ENCODE data around the gene PDPR.

PDPR gene

DNA sequence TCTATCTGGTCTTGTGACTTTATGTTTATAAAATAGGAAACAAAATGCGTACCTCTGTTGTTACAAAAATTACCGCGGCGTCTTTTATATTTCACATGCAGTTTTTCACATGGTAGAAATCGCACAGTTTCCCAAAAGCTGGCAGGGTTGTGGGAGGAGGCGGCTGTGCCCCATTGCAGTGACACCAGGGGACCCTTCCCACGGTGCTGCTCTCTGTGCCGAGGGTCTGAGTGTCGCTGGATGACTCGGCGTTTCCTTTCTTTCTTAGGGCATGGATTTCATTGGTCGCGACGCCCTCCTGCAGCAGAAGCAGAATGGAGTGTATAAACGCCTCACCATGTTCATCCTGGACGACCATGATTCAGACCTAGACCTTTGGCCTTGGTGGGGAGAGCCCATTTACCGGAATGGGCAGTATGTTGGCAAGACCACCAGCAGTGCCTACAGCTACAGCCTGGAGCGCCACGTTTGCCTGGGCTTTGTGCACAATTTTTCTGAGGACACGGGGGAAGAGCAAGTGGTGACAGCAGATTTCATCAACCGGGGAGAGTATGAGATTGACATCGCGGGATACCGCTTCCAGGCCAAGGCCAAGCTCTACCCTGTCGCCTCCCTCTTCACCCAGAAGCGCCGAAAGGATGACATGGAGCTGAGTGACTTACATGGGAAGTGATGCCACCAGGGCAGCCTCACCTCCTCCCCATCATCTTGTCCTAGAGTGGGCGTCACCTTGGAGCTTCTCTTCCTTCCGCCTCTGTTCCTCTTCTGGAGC is 42.3 kb downstream of the PDPR start:
- H3K27ac ChIP-seq: no peak overlapping the region
- TF ChIP-seq ZFX (IDR thresholded peaks at IDR 0.05): no peak
- TF ChIP-seq, protein P1, sequence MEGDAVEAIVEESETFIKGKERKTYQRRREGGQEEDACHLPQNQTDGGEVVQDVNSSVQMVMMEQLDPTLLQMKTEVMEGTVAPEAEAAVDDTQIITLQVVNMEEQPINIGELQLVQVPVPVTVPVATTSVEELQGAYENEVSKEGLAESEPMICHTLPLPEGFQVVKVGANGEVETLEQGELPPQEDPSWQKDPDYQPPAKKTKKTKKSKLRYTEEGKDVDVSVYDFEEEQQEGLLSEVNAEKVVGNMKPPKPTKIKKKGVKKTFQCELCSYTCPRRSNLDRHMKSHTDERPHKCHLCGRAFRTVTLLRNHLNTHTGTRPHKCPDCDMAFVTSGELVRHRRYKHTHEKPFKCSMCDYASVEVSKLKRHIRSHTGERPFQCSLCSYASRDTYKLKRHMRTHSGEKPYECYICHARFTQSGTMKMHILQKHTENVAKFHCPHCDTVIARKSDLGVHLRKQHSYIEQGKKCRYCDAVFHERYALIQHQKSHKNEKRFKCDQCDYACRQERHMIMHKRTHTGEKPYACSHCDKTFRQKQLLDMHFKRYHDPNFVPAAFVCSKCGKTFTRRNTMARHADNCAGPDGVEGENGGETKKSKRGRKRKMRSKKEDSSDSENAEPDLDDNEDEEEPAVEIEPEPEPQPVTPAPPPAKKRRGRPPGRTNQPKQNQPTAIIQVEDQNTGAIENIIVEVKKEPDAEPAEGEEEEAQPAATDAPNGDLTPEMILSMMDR (conservative IDR thresholded peaks at IDR 0.05): no peak

DNA sequence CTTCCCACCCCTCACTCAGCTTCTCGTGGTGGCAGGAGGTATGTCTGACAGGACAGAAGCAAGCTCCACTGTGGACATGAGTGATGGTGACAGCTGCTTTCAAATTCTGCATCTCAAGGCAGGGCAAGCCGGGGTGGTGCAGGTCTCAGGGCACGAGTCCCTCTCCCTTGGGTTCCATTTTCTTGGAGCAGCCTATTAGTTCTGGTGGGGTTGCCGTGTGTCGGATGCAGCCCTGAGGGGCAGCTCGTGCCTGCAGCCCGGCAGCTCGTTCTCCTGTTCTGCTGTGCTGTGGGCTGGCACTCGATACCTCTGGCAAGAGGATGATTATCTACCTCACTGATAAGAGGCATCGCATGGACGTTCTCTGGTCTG is 43.0 kb downstream of the PDPR start:
- no peak overlapping the region for H3K27ac ChIP-seq
- TF ChIP-seq ZFX (IDR thresholded peaks at IDR 0.05): no peak
- TF ChIP-seq, protein P1 (conservative IDR thresholded peaks at IDR 0.05): no peak

DNA sequence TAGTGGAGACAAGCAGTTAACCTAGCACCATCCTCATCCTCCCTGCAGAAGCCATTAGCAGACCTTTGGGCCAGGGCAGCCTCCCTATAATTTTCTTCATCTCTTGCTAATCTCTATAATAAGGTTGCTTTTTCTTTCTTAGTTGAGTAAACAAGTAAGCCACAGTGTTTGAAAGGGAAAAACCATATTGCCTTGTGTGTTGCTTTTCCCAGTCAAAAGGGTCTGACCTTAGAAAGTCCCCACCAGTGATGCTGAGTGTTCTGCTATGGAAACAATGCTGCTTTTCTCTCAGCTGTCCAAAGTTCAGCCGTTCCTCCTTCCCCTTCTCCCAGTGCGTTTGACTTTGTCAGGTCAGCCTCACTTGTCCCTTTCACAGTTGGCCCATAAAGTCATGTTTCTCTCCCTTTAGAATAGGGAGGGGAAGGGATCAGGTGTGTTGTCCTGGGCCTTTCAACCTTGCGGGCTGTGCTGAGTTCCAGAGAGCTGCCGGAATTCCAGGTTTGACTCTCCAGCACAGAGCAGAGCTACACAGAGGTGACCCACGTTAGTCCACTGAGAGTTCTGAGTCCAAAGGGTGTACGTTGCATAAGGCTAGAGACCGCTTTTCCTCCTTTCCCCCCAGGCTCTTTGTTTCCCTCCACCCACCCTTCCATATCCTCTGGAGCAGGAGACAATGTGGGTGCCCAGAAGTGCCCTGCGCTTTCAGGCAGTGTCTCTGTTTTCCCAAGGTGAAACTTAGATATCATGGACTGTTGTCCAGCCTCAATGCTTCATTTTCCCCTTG is 43.5 kb downstream of the PDPR start:
- no peak for TF ChIP-seq ZFX (IDR thresholded peaks at IDR 0.05)
- no peak overlapping the region for H3K27ac ChIP-seq

DNA sequence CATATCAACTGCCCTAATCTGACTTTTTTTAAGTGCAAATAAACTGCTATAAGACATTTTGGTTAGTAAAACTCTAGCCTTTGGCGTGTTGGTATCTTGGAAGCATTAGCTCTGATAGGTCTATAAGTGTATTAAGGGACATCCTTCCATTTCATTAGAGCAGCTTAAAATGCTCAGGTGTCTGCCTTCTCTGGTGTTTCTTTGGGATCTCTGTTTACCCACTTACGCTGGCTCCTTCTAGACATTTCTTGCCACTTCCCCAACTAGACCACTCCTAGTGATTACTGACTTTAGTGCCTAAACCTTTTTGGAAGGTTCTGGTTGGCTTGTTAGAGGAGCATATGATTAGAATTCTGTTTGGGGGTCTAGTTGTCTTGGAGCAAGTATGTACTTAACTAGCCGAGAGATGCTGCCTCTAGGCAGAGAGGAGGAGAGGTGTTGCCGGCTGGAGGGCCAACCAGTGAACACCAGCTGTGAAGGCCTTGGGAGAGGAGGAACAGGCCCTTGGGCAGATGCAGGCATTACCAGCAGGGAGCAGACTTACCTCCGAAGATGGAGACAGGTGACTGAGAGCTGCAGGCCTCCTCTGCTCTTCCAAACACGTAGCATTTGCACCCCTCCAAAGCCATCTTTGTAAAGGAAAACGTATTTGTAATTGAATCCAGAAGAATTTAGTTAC is 44.3 kb downstream of the PDPR start:
- no peak for TF ChIP-seq ZFX (IDR thresholded peaks at IDR 0.05)
- TF ChIP-seq, protein P1 (conservative IDR thresholded peaks at IDR 0.05): no peak
- no peak overlapping the region for H3K27ac ChIP-seq

DNA sequence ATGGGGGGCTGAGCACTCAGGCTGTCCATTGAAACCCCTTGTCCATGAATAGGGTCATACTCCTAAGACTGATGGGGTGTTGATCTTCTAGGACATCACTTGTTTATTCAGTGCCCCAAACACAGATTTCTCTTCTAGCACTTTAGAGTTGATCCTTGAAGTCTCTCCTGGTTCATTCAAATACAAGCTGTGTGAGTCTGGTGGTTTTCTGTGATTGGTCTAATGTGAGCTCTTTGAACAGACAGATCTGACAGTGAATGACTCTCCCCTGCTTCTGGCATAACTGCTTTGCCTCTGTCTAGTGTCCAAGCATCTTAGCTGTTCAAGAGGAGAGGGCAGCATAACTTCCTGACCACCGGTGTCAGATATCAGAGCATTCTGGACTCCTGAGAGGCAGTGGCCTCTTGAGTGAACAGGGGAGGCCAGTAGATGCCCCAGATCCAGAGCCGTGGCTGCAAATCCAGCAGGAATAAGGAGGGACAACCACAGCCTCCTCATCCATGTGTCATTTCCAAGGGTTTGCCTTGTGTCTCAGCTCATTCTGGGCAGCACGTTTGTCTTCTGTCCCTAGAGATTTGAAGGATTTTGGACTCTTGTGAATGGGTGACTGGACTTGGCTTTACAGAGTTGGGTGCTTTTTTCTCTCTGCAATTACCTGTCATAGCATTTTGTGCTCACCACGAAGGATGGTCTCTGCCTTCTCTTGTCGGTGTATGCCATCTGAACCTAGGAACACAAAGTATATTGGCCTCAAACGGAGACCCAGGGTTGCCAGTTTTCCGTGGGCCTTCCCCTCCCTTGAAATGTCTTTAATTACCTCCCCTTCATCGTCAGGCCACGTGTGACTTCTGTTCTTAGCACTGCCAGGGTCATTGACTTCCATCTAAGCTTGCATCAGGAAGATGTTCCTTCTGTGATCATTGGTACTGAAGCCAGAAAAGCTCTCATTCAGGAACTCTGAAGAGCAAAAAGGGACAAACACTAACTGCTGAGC is 45.5 kb downstream of the PDPR start:
- no peak for TF ChIP-seq ZFX (IDR thresholded peaks at IDR 0.05)
- TF ChIP-seq, protein P1 (conservative IDR thresholded peaks at IDR 0.05): no peak
- no peak overlapping the region for H3K27ac ChIP-seq

DNA sequence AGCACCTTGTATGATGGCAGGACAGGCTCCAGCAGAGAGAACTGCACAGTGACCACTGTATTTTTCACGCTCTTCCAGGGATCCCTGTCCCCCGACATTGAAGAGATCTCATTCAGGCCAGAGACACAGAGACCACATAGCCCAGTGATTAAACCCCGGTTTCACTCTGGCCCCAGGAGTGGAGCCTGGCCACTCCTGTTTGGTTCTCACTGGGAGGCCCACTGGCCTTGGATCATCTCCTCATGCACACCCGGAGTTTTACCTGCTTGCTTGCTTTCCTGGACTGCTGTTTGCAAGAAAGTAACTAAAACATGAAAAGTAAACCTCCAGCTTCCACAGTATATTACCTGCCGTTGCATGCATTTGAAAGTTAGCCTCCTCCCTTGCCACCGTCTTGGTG is 46.3 kb downstream of the PDPR start:
- TF ChIP-seq, protein P1 (conservative IDR thresholded peaks at IDR 0.05): no peak
- TF ChIP-seq ZFX (IDR thresholded peaks at IDR 0.05): no peak
- H3K27ac ChIP-seq: no peak overlapping the region

DNA sequence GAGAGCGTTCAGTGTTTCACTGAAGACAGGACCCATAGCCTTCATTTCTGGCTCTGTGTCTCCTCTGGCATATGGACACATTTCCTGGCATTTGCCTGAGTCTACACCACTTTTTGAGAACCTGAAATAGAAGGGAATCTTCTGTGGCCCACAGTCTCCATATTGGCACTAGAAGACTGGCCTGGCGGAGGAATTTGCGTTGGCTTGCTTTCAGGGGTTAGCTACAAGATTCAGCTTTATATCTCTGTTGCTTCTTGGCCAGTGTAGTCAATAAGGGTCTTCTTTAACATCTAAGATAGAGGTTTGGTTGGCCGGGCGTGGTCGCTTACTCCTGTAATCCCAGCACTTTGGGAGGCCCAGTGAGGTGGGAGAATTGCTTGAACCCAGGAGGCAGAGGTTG is 46.7 kb downstream of the PDPR start:
- TF ChIP-seq, protein P1 (conservative IDR thresholded peaks at IDR 0.05): no peak
- TF ChIP-seq ZFX (IDR thresholded peaks at IDR 0.05): no peak
- H3K27ac ChIP-seq: no peak overlapping the region
